OCI-LY7 (cell line): ENCODE data around the gene ABI2. TPM values are rescaled to one million over a fixed set of nuclear protein-coding genes. Genes with fewer than 3 reads are reported as not detected.

Source experiments
- BruUV-seq: library from RNA; stranded (reverse); fragments of 400-500 nt; replicated peaks from 2 replicates; lab custom pipeline; 2021; lab: Mats Ljungman, UMichigan
- CTCF ChIA-PET: fragments of 300-600 bp; sonication (Branson Sonifier 250); formaldehyde crosslinking; loops from one replicate; lab custom pipeline; 2022; ENCODE audit warnings: antibody characterized with exemption; ENCODE audit not compliant: unreplicated experiment; lab: Charles Lee
- POLR2A ChIA-PET: fragments of 300-600 bp; sonication (Branson Sonifier 250); formaldehyde crosslinking; loops from one replicate; lab custom pipeline; 2022; ENCODE audit warnings: antibody characterized with exemption; lab: Charles Lee
- DNase-seq: peaks from one replicate; pipeline ENCODE4 v3.0.0-alpha.2; 2015; ENCODE audit warnings: low spot score
- H2AFZ ChIP-seq: fragments of 200-600 bp; sonication (generic), shearing (Covaris generic); 2 replicates; pipeline ENCODE4 v1.6.1; 2014; ENCODE audit warnings: mild to moderate bottlenecking, antibody characterized with exemption, low read length, moderate library complexity
- H3K27ac ChIP-seq: fragments of 200-600 bp; sonication (generic); 2 replicates; pipeline ENCODE4 v1.5.1; 2014; ENCODE audit warnings: mixed run types, low read depth, mild to moderate bottlenecking, moderate library complexity, low read length, inconsistent platforms; ENCODE audit not compliant: poor library complexity, severe bottlenecking
- H3K36me3 ChIP-seq: fragments of 200-600 bp; sonication (generic); 2 replicates; pipeline ENCODE4 v1.6.1; 2014; ENCODE audit warnings: mild to moderate bottlenecking, antibody characterized with exemption, low read length, moderate library complexity, mixed read lengths; ENCODE audit not compliant: insufficient read depth
- H3K4me1 ChIP-seq: fragments of 200-600 bp; sonication (generic); 2 replicates; pipeline ENCODE4 v1.5.1; 2014; ENCODE audit warnings: mild to moderate bottlenecking, low read length; ENCODE audit not compliant: insufficient read depth, poor library complexity, severe bottlenecking
- H3K4me2 ChIP-seq: fragments of 200-600 bp; sonication (generic); 2 replicates; pipeline ENCODE4 v1.6.1; 2014; ENCODE audit warnings: mild to moderate bottlenecking, low read length
- H3K4me3 ChIP-seq: fragments of 200-600 bp; sonication (generic); 2 replicates; pipeline ENCODE4 v1.5.1; 2014; ENCODE audit warnings: mild to moderate bottlenecking, low read depth, low read length; ENCODE audit not compliant: poor library complexity, severe bottlenecking
- H3K79me2 ChIP-seq: fragments of 200-600 bp; sonication (generic); 2 replicates; pipeline ENCODE4 v1.6.1; 2016; ENCODE audit warnings: low read depth, mild to moderate bottlenecking, low read length, moderate library complexity, mixed read lengths; ENCODE audit not compliant: insufficient read depth
- H3K9me2 ChIP-seq: fragments of 200-600 bp; sonication (generic); 2 replicates; pipeline ENCODE4 v1.6.1; 2016; ENCODE audit warnings: mild to moderate bottlenecking, low read length, mixed read lengths; ENCODE audit not compliant: insufficient read depth
- H3K9me3 ChIP-seq: fragments of 200-600 bp; sonication (generic); 2 replicates; pipeline ENCODE4 v1.6.1; 2014; ENCODE audit warnings: mild to moderate bottlenecking, mixed run types, low read length, mixed read lengths
- H4K20me1 ChIP-seq: fragments of 200-600 bp; sonication (generic); 2 replicates; pipeline ENCODE4 v1.6.1; 2014; ENCODE audit warnings: mild to moderate bottlenecking, antibody characterized with exemption, low read length, moderate library complexity, mixed read lengths; ENCODE audit not compliant: insufficient read depth
- CTCF ChIP-seq: fragments of 200-600 bp; sonication (generic); conservative IDR thresholded peaks from 2 replicates; pipeline ENCODE4 v1.5.1; 2014; ENCODE audit warnings: mild to moderate bottlenecking, antibody characterized with exemption, low read length, moderate library complexity, mixed read lengths
- EZH2phosphoT487 ChIP-seq: fragments of 200-600 bp; sonication (generic); IDR thresholded peaks from 2 replicates; pipeline ENCODE4 v1.6.1; 2018; ENCODE audit warnings: low read depth, borderline replicate concordance, mild to moderate bottlenecking, mixed run types, antibody characterized with exemption, low read length, moderate library complexity, mixed read lengths
- intact Hi-C: fragments of 100-400 bp; cut with micrococcal nuclease; formaldehyde crosslinking; loops from one replicate; pipeline ENCODE4 v1.10.0; 2022; ENCODE audit not compliant: unreplicated experiment
- total RNA-seq, 2 experiments: library from RNA; depleted of rRNA in 1 of 2; stranded (reverse); fragments of >200 nt in 1 of 2; shearing (Covaris generic) in 1 of 2; gene quantifications; 2 replicates each; pipeline ENCODE4 v1.2.3, GENCODE V29; 2014 to 2022

The ABI2 gene
- total RNA-seq, 2 experiments from 2014 or later: 37.9 to 64.6 TPM

GRCh38 chr2:203407496-203407895, 79.3 kb downstream of the ABI2 start:
- H4K20me1 ChIP-seq: no peaks in the 10 kb centered on the region
- DNase-seq: no peak
- H3K27ac ChIP-seq: no peak overlapping the region
- no peak overlapping the region for H2AFZ ChIP-seq
- TF ChIP-seq CTCF: no peak
- no peak for TF ChIP-seq EZH2phosphoT487
- ChIA-PET CTCF (no interaction called here), POLR2A (interaction anchor here (0.9 kb wide), 1 partner anchor 21 kb away, joined by 5 read pairs; no protein-coding TSS in a partner anchor)
- H3K4me2 ChIP-seq: no peak overlapping the region
- H3K4me1 ChIP-seq: no peaks in the 10 kb centered on the region
- intact Hi-C loops: no loop called here
- H3K79me2 ChIP-seq: no peaks in the 10 kb centered on the region
- no TSS peak for BruUV-seq
- no peak overlapping the region for H3K4me3 ChIP-seq
- no peaks in the 10 kb centered on the region for H3K9me3 ChIP-seq
- H3K9me2 ChIP-seq: no peaks in the 10 kb centered on the region
- H3K36me3 ChIP-seq: peaks cover 64% of the 10 kb centered on the region

GRCh38 chr2:203412546-203413331, 84.5 kb downstream of the ABI2 start:
- BruUV-seq: no TSS peak
- Histone ChIP-seq H3K4me2 (no peak overlapping the region), H3K9me2 (no peaks in the 10 kb centered on the region), H4K20me1 (no peaks in the 10 kb centered on the region), H3K36me3 (peaks cover 42% of the 10 kb centered on the region), H3K9me3 (no peaks in the 10 kb centered on the region), H3K79me2 (no peaks in the 10 kb centered on the region), H3K27ac (no peak overlapping the region), H2AFZ (no peak overlapping the region), H3K4me1 (no peaks in the 10 kb centered on the region), H3K4me3 (no peak overlapping the region)
- DNase-seq: no peak
- intact Hi-C loops: no loop called here
- CTCF ChIA-PET: no interaction called here
- POLR2A ChIA-PET: interaction anchor here (0.6 kb wide), 1 partner anchor 12 kb away, joined by 3 read pairs; no protein-coding TSS in a partner anchor
- TF ChIP-seq CTCF: no peak
- no peak for TF ChIP-seq EZH2phosphoT487

GRCh38 chr2:203413796-203414195, 85.6 kb downstream of the ABI2 start:
- TF ChIP-seq CTCF: no peak
- no peak for TF ChIP-seq EZH2phosphoT487
- Histone ChIP-seq H3K4me1 (no peaks in the 10 kb centered on the region), H3K4me2 (no peak overlapping the region), H3K36me3 (peaks cover 53% of the 10 kb centered on the region), H3K27ac (no peak overlapping the region), H3K9me3 (no peaks in the 10 kb centered on the region), H4K20me1 (no peaks in the 10 kb centered on the region), H3K9me2 (no peaks in the 10 kb centered on the region), H3K4me3 (no peak overlapping the region), H2AFZ (no peak overlapping the region), H3K79me2 (no peaks in the 10 kb centered on the region)
- intact Hi-C loops: no loop called here
- no TSS peak for BruUV-seq
- no peak for DNase-seq
- ChIA-PET CTCF (no interaction called here), POLR2A (interaction anchor here (0.7 to 1.3 kb wide), 4 partner anchors 11 to 720 kb away, joined by 3 to 6 read pairs (median 3); no protein-coding TSS in a partner anchor)
